ENCODE results near the gene ALPK3.

DNA sequence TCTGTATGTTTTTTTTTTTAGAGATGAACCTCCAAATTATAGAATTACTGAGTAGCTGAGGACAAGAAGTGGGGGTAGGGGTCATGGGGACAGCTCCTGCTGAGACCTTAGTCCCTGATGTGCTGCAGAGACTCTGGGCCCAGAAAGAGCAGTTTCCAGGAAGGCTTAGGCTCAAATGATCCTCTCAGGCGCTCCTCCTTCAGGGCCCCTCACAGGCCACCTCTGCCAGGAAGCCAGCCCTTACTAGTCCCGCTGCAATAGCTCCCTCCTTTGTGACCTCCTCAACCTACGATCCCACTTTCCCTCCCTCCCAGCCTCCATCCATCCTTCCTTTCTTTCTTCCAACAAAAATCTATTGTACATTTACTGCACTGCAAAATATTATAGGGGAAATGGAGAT, 91.9 kb downstream of the ALPK3 start:
- TF ChIP-seq BCL11A (IDR thresholded peaks at IDR 0.05; ENCODE audit: low read depth, low read length) (no peak), POLR2AphosphoS2 (IDR thresholded peaks at IDR 0.05; ENCODE audit: low read depth, low read length) (no peak), PAX5 (IDR thresholded peaks at IDR 0.05; ENCODE audit: borderline replicate concordance, low read depth, low read length) (no peak), MYC (IDR thresholded peaks at IDR 0.05; ENCODE audit: insufficient read depth, insufficient read length, insufficient replicate concordance, low read length, severe bottlenecking) (no peak), HCFC1 (IDR thresholded peaks at IDR 0.05; ENCODE audit: low read length) (no peak), JUND (IDR thresholded peaks at IDR 0.05; ENCODE audit: low read depth, low read length) (no peak), TAF1 (IDR thresholded peaks at IDR 0.05; ENCODE audit: borderline replicate concordance, low read depth, low read length) (no peak), SREBF1 (IDR thresholded peaks at IDR 0.05; ENCODE audit: low read length) (no peak), NBN (IDR thresholded peaks at IDR 0.05) (no peak)
- TF ChIP-seq, protein P1, sequence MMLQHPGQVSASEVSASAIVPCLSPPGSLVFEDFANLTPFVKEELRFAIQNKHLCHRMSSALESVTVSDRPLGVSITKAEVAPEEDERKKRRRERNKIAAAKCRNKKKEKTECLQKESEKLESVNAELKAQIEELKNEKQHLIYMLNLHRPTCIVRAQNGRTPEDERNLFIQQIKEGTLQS (IDR thresholded peaks at IDR 0.05; ENCODE audit: borderline replicate concordance, extremely low read depth, low read depth, low read length), result no peak
- TF ChIP-seq, protein P2, sequence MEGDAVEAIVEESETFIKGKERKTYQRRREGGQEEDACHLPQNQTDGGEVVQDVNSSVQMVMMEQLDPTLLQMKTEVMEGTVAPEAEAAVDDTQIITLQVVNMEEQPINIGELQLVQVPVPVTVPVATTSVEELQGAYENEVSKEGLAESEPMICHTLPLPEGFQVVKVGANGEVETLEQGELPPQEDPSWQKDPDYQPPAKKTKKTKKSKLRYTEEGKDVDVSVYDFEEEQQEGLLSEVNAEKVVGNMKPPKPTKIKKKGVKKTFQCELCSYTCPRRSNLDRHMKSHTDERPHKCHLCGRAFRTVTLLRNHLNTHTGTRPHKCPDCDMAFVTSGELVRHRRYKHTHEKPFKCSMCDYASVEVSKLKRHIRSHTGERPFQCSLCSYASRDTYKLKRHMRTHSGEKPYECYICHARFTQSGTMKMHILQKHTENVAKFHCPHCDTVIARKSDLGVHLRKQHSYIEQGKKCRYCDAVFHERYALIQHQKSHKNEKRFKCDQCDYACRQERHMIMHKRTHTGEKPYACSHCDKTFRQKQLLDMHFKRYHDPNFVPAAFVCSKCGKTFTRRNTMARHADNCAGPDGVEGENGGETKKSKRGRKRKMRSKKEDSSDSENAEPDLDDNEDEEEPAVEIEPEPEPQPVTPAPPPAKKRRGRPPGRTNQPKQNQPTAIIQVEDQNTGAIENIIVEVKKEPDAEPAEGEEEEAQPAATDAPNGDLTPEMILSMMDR (IDR thresholded peaks at IDR 0.05 in 2 of 3, conservative IDR thresholded peaks at IDR 0.05 in 1 of 3; ENCODE audit: control insufficient read depth in 2 of 3, extremely low read depth in 1 of 3, insufficient read depth in 1 of 3, low read depth in 3 of 3, low read length in 3 of 3), result no peak

Data from GM12878 (cell line).